ENCODE data around the gene EFCAB6. TPM values are rescaled to one million over a fixed set of nuclear protein-coding genes. Genes with fewer than 3 reads are reported as not detected.

Gene EFCAB6
- total and polyA plus RNA-seq, 9 of the 15 experiments (the other 6 are each of a cell fraction or from before 2014, with no cell fraction given) = 0.06 TPM; not detected in 8

DNA sequence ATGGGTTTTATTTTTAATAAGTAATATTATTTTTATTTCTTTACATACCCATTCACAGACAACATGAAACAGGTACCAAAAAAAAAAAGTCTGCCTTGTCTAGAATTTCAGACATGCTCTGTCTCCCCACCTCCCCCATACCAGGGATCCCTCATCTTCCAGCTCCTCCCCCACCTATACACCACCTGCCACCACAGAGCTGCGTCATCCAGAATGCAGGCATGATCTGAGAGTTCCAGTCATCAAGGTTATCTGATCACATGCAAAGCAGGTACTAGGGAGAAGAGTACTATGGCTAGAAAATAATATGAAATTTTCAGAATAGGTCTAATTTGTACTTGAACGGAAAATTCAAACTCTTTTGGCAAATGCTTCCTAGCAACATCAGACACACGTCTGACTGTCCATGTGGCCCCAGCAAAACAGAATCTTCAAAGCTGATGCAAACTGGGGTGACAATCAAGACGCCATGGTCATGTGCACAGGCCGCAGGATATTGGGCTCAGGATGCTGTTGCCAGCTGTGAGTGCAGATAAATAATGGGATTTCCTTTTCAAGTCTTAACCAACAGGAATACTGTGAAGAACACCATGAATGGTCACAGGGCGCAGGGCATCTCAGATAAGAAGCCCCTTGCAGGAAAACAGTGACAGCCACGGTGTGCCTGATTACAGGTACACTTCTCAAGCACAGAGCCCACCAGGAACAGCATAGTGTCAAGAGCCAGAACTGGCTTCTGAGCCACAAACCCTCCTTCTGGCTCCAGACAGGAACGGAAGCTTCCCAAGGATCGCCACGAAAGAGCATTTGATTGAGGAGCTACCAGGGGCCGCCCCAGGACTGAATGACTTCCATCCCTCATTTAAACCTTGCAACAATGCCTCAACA lies 169.5 kb downstream of the EFCAB6 start:
- H3K36me3 ChIP-seq (ENCODE audit: control insufficient read depth, insufficient read depth, low read length) = no peaks in the 10 kb centered on the region
- no peaks in the 10 kb centered on the region for H3K4me1 ChIP-seq (replicated peaks in 1 of 2; ENCODE audit: control insufficient read depth in 2 of 2, insufficient read depth in 2 of 2, low read length in 2 of 2)
- intact Hi-C loops (cut with micrococcal nuclease) (no loop called here), in situ Hi-C loops (cut with MboI) (no loop called here)
- FAIRE-seq = no peak
- WGBS (ENCODE audit: insufficient coverage, low coverage, missing lambda C conversion rate) = 0% methylated on average over 10 of the region's 11 CpGs
- H3K4me2 ChIP-seq (ENCODE audit: insufficient read depth, low read length) = no peak overlapping the region
- no peaks in the 10 kb centered on the region for H3K9me1 ChIP-seq (ENCODE audit: control insufficient read depth, insufficient read depth, low read length)
- no peaks in the 10 kb centered on the region for H3K27me3 ChIP-seq (ENCODE audit: control insufficient read depth in 2 of 2, insufficient read depth in 2 of 2, low read length in 2 of 2)
- CTCF ChIA-PET (ENCODE audit: low intra/inter-chr PET ratio) = no interaction called here
- no peak overlapping the region for H2AFZ ChIP-seq (ENCODE audit: low read depth, low read length)
- H3K27ac ChIP-seq (ENCODE audit: extremely low read depth, low read depth, low read length) = no peak overlapping the region
- no TSS peak for BruUV-seq (replicated peaks)
- DNase-seq (ENCODE audit: extremely low read depth in 1 of 4, low spot score in 3 of 4) = no peak
- POLR2A ChIA-PET = interaction anchor here (0.7 kb wide), 1 partner anchor 16 kb away, joined by 5 read pairs; no protein-coding TSS in a partner anchor
- no peak for ATAC-seq
- H3K9me3 ChIP-seq (replicated peaks; ENCODE audit: control insufficient read depth, insufficient read depth, low read depth, low read length) = no peaks in the 10 kb centered on the region
- H3K9ac ChIP-seq (ENCODE audit: insufficient read depth in 1 of 2, low read depth in 2 of 2, low read length in 2 of 2) = no peak overlapping the region
- no peaks in the 10 kb centered on the region for H3K79me2 ChIP-seq (ENCODE audit: control insufficient read depth, insufficient read depth, low read length)
- H3K4me3 ChIP-seq = no peak overlapping the region
- H4K20me1 ChIP-seq (replicated peaks; ENCODE audit: control insufficient read depth, insufficient read depth, low read length) = no peaks in the 10 kb centered on the region
- TF ChIP-seq ZEB2 (IDR thresholded peaks at IDR 0.05) (no peak), CREB1 (IDR thresholded peaks at IDR 0.05) (no peak), CREB1 (CRISPR knock-in tag; IDR thresholded peaks at IDR 0.05) (no peak), HNRNPUL1 (IDR thresholded peaks at IDR 0.05; ENCODE audit: low read length) (no peak), LEF1 (IDR thresholded peaks at IDR 0.05) (no peak), SRSF1 (IDR thresholded peaks at IDR 0.05; ENCODE audit: low read depth, low read length) (no peak), JUND (IDR thresholded peaks at IDR 0.05; ENCODE audit: borderline replicate concordance, low read depth, low read length) (no peak), JUND (tag; IDR thresholded peaks at IDR 0.05; ENCODE audit: borderline replicate concordance, low read depth, low read length) (no peak), SIRT6 (IDR thresholded peaks at IDR 0.05; ENCODE audit: low read depth, low read length) (no peak), CEBPB (tag; IDR thresholded peaks at IDR 0.05) (no peak), NR2C1 (IDR thresholded peaks at IDR 0.05) (no peak), NR2C1 (tag; IDR thresholded peaks at IDR 0.05) (no peak), STAG1 (CRISPR knock-in tag; IDR thresholded peaks at IDR 0.05; ENCODE audit: borderline replicate concordance) (no peak), MAFF (IDR thresholded peaks at IDR 0.05; ENCODE audit: low read length) (no peak), COPS2 (conservative IDR thresholded peaks at IDR 0.05) (no peak)
- TF ChIP-seq, protein P1, sequence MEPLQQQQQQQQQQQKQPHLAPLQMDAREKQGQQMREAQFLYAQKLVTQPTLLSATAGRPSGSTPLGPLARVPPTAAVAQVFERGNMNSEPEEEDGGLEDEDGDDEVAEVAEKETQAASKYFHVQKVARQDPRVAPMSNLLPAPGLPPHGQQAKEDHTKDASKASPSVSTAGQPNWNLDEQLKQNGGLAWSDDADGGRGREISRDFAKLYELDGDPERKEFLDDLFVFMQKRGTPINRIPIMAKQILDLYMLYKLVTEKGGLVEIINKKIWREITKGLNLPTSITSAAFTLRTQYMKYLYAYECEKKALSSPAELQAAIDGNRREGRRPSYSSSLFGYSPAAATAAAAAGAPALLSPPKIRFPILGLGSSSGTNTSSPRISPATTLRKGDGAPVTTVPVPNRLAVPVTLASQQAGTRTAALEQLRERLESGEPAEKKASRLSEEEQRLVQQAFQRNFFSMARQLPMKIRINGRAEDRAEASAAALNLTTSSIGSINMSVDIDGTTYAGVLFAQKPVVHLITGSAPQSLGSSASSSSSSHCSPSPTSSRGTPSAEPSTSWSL (CRISPR knock-in tag; IDR thresholded peaks at IDR 0.05; ENCODE audit: borderline replicate concordance) = no peak
- TF ChIP-seq, protein P2, sequence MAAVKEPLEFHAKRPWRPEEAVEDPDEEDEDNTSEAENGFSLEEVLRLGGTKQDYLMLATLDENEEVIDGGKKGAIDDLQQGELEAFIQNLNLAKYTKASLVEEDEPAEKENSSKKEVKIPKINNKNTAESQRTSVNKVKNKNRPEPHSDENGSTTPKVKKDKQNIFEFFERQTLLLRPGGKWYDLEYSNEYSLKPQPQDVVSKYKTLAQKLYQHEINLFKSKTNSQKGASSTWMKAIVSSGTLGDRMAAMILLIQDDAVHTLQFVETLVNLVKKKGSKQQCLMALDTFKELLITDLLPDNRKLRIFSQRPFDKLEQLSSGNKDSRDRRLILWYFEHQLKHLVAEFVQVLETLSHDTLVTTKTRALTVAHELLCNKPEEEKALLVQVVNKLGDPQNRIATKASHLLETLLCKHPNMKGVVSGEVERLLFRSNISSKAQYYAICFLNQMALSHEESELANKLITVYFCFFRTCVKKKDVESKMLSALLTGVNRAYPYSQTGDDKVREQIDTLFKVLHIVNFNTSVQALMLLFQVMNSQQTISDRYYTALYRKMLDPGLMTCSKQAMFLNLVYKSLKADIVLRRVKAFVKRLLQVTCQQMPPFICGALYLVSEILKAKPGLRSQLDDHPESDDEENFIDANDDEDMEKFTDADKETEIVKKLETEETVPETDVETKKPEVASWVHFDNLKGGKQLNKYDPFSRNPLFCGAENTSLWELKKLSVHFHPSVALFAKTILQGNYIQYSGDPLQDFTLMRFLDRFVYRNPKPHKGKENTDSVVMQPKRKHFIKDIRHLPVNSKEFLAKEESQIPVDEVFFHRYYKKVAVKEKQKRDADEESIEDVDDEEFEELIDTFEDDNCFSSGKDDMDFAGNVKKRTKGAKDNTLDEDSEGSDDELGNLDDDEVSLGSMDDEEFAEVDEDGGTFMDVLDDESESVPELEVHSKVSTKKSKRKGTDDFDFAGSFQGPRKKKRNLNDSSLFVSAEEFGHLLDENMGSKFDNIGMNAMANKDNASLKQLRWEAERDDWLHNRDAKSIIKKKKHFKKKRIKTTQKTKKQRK (IDR thresholded peaks at IDR 0.05; ENCODE audit: borderline replicate concordance, low read depth, low read length) = no peak
- TF ChIP-seq, protein P3, sequence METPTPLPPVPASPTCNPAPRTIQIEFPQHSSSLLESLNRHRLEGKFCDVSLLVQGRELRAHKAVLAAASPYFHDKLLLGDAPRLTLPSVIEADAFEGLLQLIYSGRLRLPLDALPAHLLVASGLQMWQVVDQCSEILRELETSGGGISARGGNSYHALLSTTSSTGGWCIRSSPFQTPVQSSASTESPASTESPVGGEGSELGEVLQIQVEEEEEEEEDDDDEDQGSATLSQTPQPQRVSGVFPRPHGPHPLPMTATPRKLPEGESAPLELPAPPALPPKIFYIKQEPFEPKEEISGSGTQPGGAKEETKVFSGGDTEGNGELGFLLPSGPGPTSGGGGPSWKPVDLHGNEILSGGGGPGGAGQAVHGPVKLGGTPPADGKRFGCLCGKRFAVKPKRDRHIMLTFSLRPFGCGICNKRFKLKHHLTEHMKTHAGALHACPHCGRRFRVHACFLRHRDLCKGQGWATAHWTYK (CRISPR knock-in tag; IDR thresholded peaks at IDR 0.05) = no peak

Measured in K562 (cell line).